HG03571 (cell line): ENCODE results near the gene NRSN2.

Source experiments
- ATAC-seq: cut with Tn5 transposase; IDR thresholded peaks from one replicate; pipeline ENCODE4 v1.9.1; 2021; ENCODE audit not compliant: unreplicated experiment

Gene NRSN2

GRCh38 chr20:396619-397431, 49.9 kb downstream of the NRSN2 start:
- no peak for ATAC-seq

GRCh38 chr20:397432-398237, 50.7 kb downstream of the NRSN2 start:
- ATAC-seq = no peak

- ATAC-seq = no peak
These were observed 52.3 kb downstream of the NRSN2 start for GRCh38 chr20:399182-399707.

- ATAC-seq = no peak
These were observed 53.2 kb downstream of the NRSN2 start for GRCh38 chr20:400128-400453.

GRCh38 chr20:400454-401275, 53.8 kb downstream of the NRSN2 start:
- ATAC-seq = no peak

GRCh38 chr20:401682-402495, 55.0 kb downstream of the NRSN2 start:
- ATAC-seq = no peak

GRCh38 chr20:402496-402885, 55.6 kb downstream of the NRSN2 start:
- no peak for ATAC-seq

- ATAC-seq = no peak
These were observed 56.1 kb downstream of the NRSN2 start for GRCh38 chr20:402898-403581.

- no peak for ATAC-seq
These were observed 56.7 kb downstream of the NRSN2 start for GRCh38 chr20:403582-403957.

GRCh38 chr20:404088-404487, 57.2 kb downstream of the NRSN2 start:
- no peak for ATAC-seq
